H1 (cell line): ENCODE results near the gene GJB6. TPM values are rescaled to one million over a fixed set of nuclear protein-coding genes. Genes with fewer than 3 reads are reported as not detected.

ENCODE experiments used
- CTCF ChIA-PET: fragments of 300-600 bp; sonication (Branson Sonifier 250); formaldehyde crosslinking; loops from one replicate; lab custom pipeline; 2021; ENCODE audit not compliant: partially characterized antibody; lab: Charles Lee
- POLR2A ChIA-PET: fragments of 300-600 bp; sonication (Branson Sonifier 250); formaldehyde crosslinking; loops from one replicate; lab custom pipeline; 2021; ENCODE audit warnings: inconsistent platforms; ENCODE audit not compliant: partially characterized antibody; lab: Charles Lee
- DNase-seq, 2 experiments: peaks; one replicate each; pipeline versions ENCODE4 v3.0.0 to v3.0.0-alpha.2; 2010 to 2022; ENCODE audit warnings: low spot score in 2 of 2, low read depth in 1 of 2, mixed read lengths in 1 of 2
- FAIRE-seq: peaks from 2 replicates; lab custom pipeline; 2011; peaks lifted over from hg19 to GRCh38; lab: Jason Lieb, UNC
- H2AFZ ChIP-seq: 2 replicates; pipeline ENCODE4 v1.8.1; 2012; ENCODE audit warnings: low read length, inconsistent platforms
- H2AK5ac ChIP-seq: 2 replicates; pipeline ENCODE4 v1.6.1; 2013; ENCODE audit warnings: low read depth, low read length
- H2BK120ac ChIP-seq: replicated peaks from 2 replicates; pipeline ENCODE3; 2013; ENCODE audit warnings: low read depth, low read length, inconsistent platforms
- H2BK12ac ChIP-seq: 2 replicates; pipeline ENCODE4 v1.6.1; 2013; ENCODE audit warnings: low read depth, low read length
- H2BK15ac ChIP-seq: 2 replicates; pipeline ENCODE4 v1.6.1; 2013; ENCODE audit warnings: low read length
- H2BK20ac ChIP-seq: 2 replicates; pipeline ENCODE4 v1.6.1; 2013; ENCODE audit warnings: low read length
- H2BK5ac ChIP-seq: 2 replicates; pipeline ENCODE4 v1.6.1; 2013; ENCODE audit warnings: low read depth, low read length
- H3K14ac ChIP-seq: 2 replicates; pipeline ENCODE4 v1.6.1; 2013; ENCODE audit warnings: inconsistent platforms; ENCODE audit not compliant: insufficient read length
- H3K18ac ChIP-seq: 2 replicates; pipeline ENCODE4 v1.6.1; 2013; ENCODE audit warnings: low read length; ENCODE audit errors: extremely low read depth
- H3K23ac ChIP-seq: 2 replicates; pipeline ENCODE4 v1.6.1; 2013; ENCODE audit warnings: inconsistent platforms; ENCODE audit not compliant: insufficient read length
- H3K23me2 ChIP-seq: 2 replicates; pipeline ENCODE4 v1.6.1; 2013; ENCODE audit warnings: low read depth, low read length
- H3K27ac ChIP-seq: 2 replicates; pipeline ENCODE4 v1.6.1; 2011; ENCODE audit warnings: low read depth, low read length, inconsistent platforms
- H3K27me3 ChIP-seq, 4 experiments: replicated peaks in 1 of 4; 1 replicate in 1 of 4; 2 replicates in 3 of 4; pipeline versions ENCODE4 v1.6.1 to v1.8.1; 2011 to 2013; ENCODE audit warnings: low read length in 3 of 4, mild to moderate bottlenecking in 3 of 4, inconsistent platforms in 2 of 4, mixed read lengths in 2 of 4, moderate library complexity in 1 of 4; ENCODE audit not compliant: control insufficient read depth in 3 of 4, insufficient read depth in 3 of 4; ENCODE audit errors: extremely low read depth in 1 of 4
- H3K36me3 ChIP-seq, 4 experiments: 2 replicates each; pipeline versions ENCODE4 v1.6.1 to v1.8.1; 2011 to 2013; ENCODE audit warnings: mild to moderate bottlenecking in 4 of 4, low read length in 3 of 4, moderate library complexity in 2 of 4, control low read depth in 1 of 4, inconsistent platforms in 1 of 4; ENCODE audit not compliant: insufficient read depth in 4 of 4, control insufficient read depth in 2 of 4
- H3K4ac ChIP-seq: replicated peaks from 2 replicates; pipeline ENCODE3; 2013; ENCODE audit warnings: low read length, low read depth, mixed read lengths, inconsistent platforms; ENCODE audit not compliant: insufficient read length
- H3K4me1 ChIP-seq, 4 experiments: replicated peaks in 1 of 4; 1 replicate in 1 of 4; 2 replicates in 3 of 4; pipeline versions ENCODE4 v1.6.1 to v1.8.1; 2011 to 2013; ENCODE audit warnings: low read length in 3 of 4, inconsistent platforms in 2 of 4, mixed read lengths in 1 of 4; ENCODE audit not compliant: insufficient read depth in 4 of 4, control insufficient read depth in 3 of 4
- H3K4me2 ChIP-seq, 2 experiments: 2 replicates each; pipeline versions ENCODE4 v1.6.1 to v1.8.1; 2011 to 2013; ENCODE audit warnings: low read depth in 2 of 2, low read length in 2 of 2, control low read depth in 1 of 2, inconsistent platforms in 1 of 2, mild to moderate bottlenecking in 1 of 2; ENCODE audit not compliant: insufficient read depth in 1 of 2
- H3K4me3 ChIP-seq, 4 experiments: fragments of 200-600, 300-600 bp in 1 of 4; sonication (generic), shearing (Covaris generic), sonication (Bioruptor Twin) in 1 of 4; 2 replicates each; pipeline versions ENCODE4 v1.5.1 to v1.8.1; 2011 to 2016; ENCODE audit warnings: low read length in 4 of 4, low read depth in 3 of 4, control low read depth in 2 of 4, inconsistent platforms in 2 of 4, mild to moderate bottlenecking in 2 of 4, mixed read lengths in 1 of 4, moderate library complexity in 1 of 4; ENCODE audit not compliant: insufficient read depth in 2 of 4; ENCODE audit errors: extremely low read depth in 1 of 4
- H3K56ac ChIP-seq: replicated peaks from 2 replicates; pipeline ENCODE3; 2013; ENCODE audit warnings: low read depth, mild to moderate bottlenecking, mixed read lengths, low read length, inconsistent platforms; ENCODE audit not compliant: insufficient read length
- H3K79me1 ChIP-seq: 2 replicates; pipeline ENCODE4 v1.6.1; 2013; ENCODE audit warnings: low read depth, low read length, control low read depth
- H3K79me2 ChIP-seq, 2 experiments: 2 replicates each; pipeline versions ENCODE4 v1.6.1 to v1.8.1; 2012 to 2013; ENCODE audit warnings: low read length in 2 of 2, mild to moderate bottlenecking in 2 of 2, inconsistent platforms in 1 of 2; ENCODE audit not compliant: insufficient read depth in 2 of 2, control insufficient read depth in 1 of 2
- H3K9ac ChIP-seq, 4 experiments: replicated peaks in 1 of 4; 1 replicate in 1 of 4; 2 replicates in 3 of 4; pipeline versions ENCODE4 v1.6.1 to v1.8.1; 2011 to 2013; ENCODE audit warnings: low read depth in 3 of 4, low read length in 3 of 4, control low read depth in 2 of 4, mild to moderate bottlenecking in 2 of 4, moderate library complexity in 2 of 4, inconsistent platforms in 1 of 4; ENCODE audit errors: extremely low read depth in 1 of 4
- H3K9me3 ChIP-seq, 2 experiments: 2 replicates each; pipeline versions ENCODE4 v1.6.1 to v1.8.1; 2012 to 2013; ENCODE audit warnings: mild to moderate bottlenecking in 2 of 2, moderate library complexity in 2 of 2, control low read depth in 1 of 2, inconsistent platforms in 1 of 2, low read depth in 1 of 2, low read length in 1 of 2, mixed read lengths in 1 of 2; ENCODE audit not compliant: insufficient read depth in 2 of 2
- H4K20me1 ChIP-seq, 2 experiments: replicated peaks in 1 of 2; 2 replicates each; pipeline versions ENCODE3 to v1.8.1; 2011 to 2013; ENCODE audit warnings: inconsistent platforms in 2 of 2, low read length in 2 of 2, mild to moderate bottlenecking in 1 of 2; ENCODE audit not compliant: insufficient read depth in 2 of 2, control insufficient read depth in 1 of 2
- H4K5ac ChIP-seq: 2 replicates; pipeline ENCODE4 v1.6.1; 2013; ENCODE audit warnings: low read length, low read depth, mixed read lengths, inconsistent platforms; ENCODE audit not compliant: insufficient read length
- H4K8ac ChIP-seq: 2 replicates; pipeline ENCODE4 v1.8.0; 2013; ENCODE audit warnings: mild to moderate bottlenecking, moderate library complexity, low read length, inconsistent platforms; ENCODE audit not compliant: insufficient read depth; ENCODE audit errors: extremely low read depth
- H4K91ac ChIP-seq: replicated peaks from 2 replicates; pipeline ENCODE3; 2013; ENCODE audit warnings: low read length, mixed read lengths, inconsistent platforms; ENCODE audit not compliant: insufficient read length
- WGBS, 2 experiments: shearing (Covaris generic) in 1 of 2; methylation state at CpG; one replicate each; pipeline versions ENCODE4 v1.1.6 to v1.1.7; 2013 to 2015; ENCODE audit warnings: low lambda C conversion rate in 2 of 2, mixed read lengths in 2 of 2, inconsistent platforms in 1 of 2, low coverage in 1 of 2, missing lambda C conversion rate in 1 of 2; ENCODE audit not compliant: insufficient replicate concordance in 2 of 2, insufficient coverage in 1 of 2, insufficient read length in 1 of 2; ENCODE audit errors: extremely low coverage in 1 of 2, missing lambda C conversion rate in 1 of 2; 5-methylcytosine and 5-hydroxymethylcytosine counted together
- polyA plus RNA-seq, 7 experiments: library from polyadenylated mRNA; depleted of rRNA in 3 of 7; stranded (reverse) in 5 of 7; unstranded in 2 of 7; fragments of >200 nt in 5 of 7; fragments of 200-250 nt in 2 of 7; gene quantifications; 1 replicate in 5 of 7; 2 replicates in 1 of 7; 4 replicates in 1 of 7; pipeline versions ENCODE4 v1.2.1 to v1.2.3, GENCODE V29; 2011 to 2013; ENCODE audit warnings: missing spikeins in 2 of 7, mixed read lengths in 2 of 7
- total RNA-seq: library from RNA; stranded (reverse); fragmentation: NEBNext Ultra II Directional; extraction: Animal tissue kit (Norgen Biotek cat#: 25700); gene quantifications from 2 replicates; pipeline ENCODE4 v1.2.1, GENCODE V29; 2021
- TF ChIP-seq, protein P1 (sequence below): IDR thresholded peaks from 2 replicates; pipeline ENCODE4 v1.6.1; 2012; ENCODE audit warnings: inconsistent platforms

Gene GJB6
- total and polyA plus RNA-seq, 2 of the 8 experiments (the other 6 are each of a cell fraction or from before 2014, with no cell fraction given): not detected

- Histone ChIP-seq H3K27me3 (peaks cover 16 to 36% (median 32%) of the 10 kb centered on the region in 4 experiments), H2BK5ac (no peak overlapping the region), H3K36me3 (no peaks in the 10 kb centered on the region), H4K8ac (no peak overlapping the region), H4K5ac (no peak overlapping the region), H3K14ac (no peak overlapping the region), H3K27ac (no peak overlapping the region), H3K23ac (no peak overlapping the region), H3K79me2 (no peaks in the 10 kb centered on the region), H4K91ac (no peak overlapping the region), H2BK15ac (no peak overlapping the region), H3K79me1 (no peaks in the 10 kb centered on the region), H3K23me2 (no peaks in the 10 kb centered on the region), H3K56ac (no peak overlapping the region), H3K9me3 (peaks cover 0 to 3% of the 10 kb centered on the region in 2 experiments; a peak in 1 of 4 replicates), H2BK20ac (no peak overlapping the region), H3K18ac (no peak overlapping the region), H2AK5ac (no peak overlapping the region), H2AFZ (no peak overlapping the region), H2BK120ac (no peak overlapping the region), H3K4me2 (no peak overlapping the region), H3K4me1 (peaks cover 0 to 5% (median 3%) of the 10 kb centered on the region in 4 experiments; a peak in 5 of 7 replicates), H3K9ac (no peak overlapping the region), H3K4me3 (no peak overlapping the region), H3K4ac (no peak overlapping the region), H2BK12ac (no peak overlapping the region), H4K20me1 (peaks cover 0 to 7% of the 10 kb centered on the region in 2 experiments)
- DNase-seq: no peak
- POLR2A ChIA-PET: no interaction called here
- 80% methylated on average over 1 of the region's 1 CpG; no CpG with 5 or more reads in 1 of the 2 experiments for WGBS, 2 experiments
- FAIRE-seq: no peak
- CTCF ChIA-PET: interaction anchor here (1.0 to 4.6 kb wide), 4 partner anchors 30 to 295 kb away, joined by 3 to 20 read pairs (median 12); no protein-coding TSS in a partner anchor
- TF ChIP-seq, protein P1, sequence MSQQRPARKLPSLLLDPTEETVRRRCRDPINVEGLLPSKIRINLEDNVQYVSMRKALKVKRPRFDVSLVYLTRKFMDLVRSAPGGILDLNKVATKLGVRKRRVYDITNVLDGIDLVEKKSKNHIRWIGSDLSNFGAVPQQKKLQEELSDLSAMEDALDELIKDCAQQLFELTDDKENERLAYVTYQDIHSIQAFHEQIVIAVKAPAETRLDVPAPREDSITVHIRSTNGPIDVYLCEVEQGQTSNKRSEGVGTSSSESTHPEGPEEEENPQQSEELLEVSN: no peak
These were observed 33.3 kb downstream of the GJB6 start for GRCh38 chr13:20198781-20199180.
